ENCODE results near the gene POU3F2. TPM values are rescaled to one million over a fixed set of nuclear protein-coding genes. Genes with fewer than 3 reads are reported as not detected.

Gene POU3F2
- total and polyA plus RNA-seq, 2 donors (not counting 1 experiment from before 2014, with no cell fraction given): not detected

- no peak overlapping the region for H2AFZ ChIP-seq (ENCODE audit: insufficient read depth, low read depth, low read length, poor library complexity, severe bottlenecking)
- Mint-ChIP-seq H3K4me1 (peaks cover 12% of the 10 kb centered on the region), H3K9me3 (ENCODE audit: insufficient read depth) (no peaks in the 10 kb centered on the region), H3K4me3 (no peak overlapping the region), H3K27me3 (peaks cover 71% of the 10 kb centered on the region), H3K27ac (no peak overlapping the region)
- intact Hi-C loops (cut with micrococcal nuclease): no loop called here
- H3K4me2 ChIP-seq (replicated peaks; ENCODE audit: low read depth, low read length, poor library complexity, severe bottlenecking): no peak overlapping the region
- peaks cover 0 to 16% (median 0%) of the 10 kb centered on the region in 3 donors for H3K9me3 ChIP-seq (ENCODE audit: control extremely low read depth in 1 of 3, control insufficient read depth in 2 of 3, insufficient read depth in 1 of 3, low read length in 2 of 3)
- peaks cover 2 to 16% of the 10 kb centered on the region in 2 donors for H3K4me1 ChIP-seq (ENCODE audit: control insufficient read depth in 2 of 2, insufficient read depth in 2 of 2, low read length in 2 of 2)
- no CpG with 5 or more reads among the region's 2 CpGs for WGBS (ENCODE audit: insufficient coverage)
- no peak overlapping the region for H3K9ac ChIP-seq (ENCODE audit: low read length)
- H3K27me3 ChIP-seq (replicated peaks in 1 of 4; ENCODE audit: control extremely low read depth in 1 of 4, control insufficient read depth in 3 of 4, insufficient read depth in 4 of 4, low read length in 3 of 4): peaks cover 5 to 64% (median 53%) of the 10 kb centered on the region in 4 experiments
- no peak overlapping the region for H3K27ac ChIP-seq (ENCODE audit: low read length in 2 of 2)
- H4K20me1 ChIP-seq (ENCODE audit: control insufficient read depth, insufficient read depth, low read length, poor library complexity, severe bottlenecking): no peaks in the 10 kb centered on the region
- DNase-seq (no peak), ATAC-seq (ENCODE audit: low read depth) (no peak)
- H3K4me3 ChIP-seq (ENCODE audit: control extremely low read depth in 1 of 5, extremely low read depth in 1 of 5, insufficient read depth in 1 of 5, low read depth in 2 of 5, low read length in 4 of 5): no peak overlapping the region
- TF ChIP-seq CTCF (IDR thresholded peaks at IDR 0.05): no peak
- TF ChIP-seq EZH2 (IDR thresholded peaks at IDR 0.05; ENCODE audit: borderline replicate concordance, insufficient read depth, low read depth, low read length, poor library complexity, severe bottlenecking): no peak
- no peaks in the 10 kb centered on the region for H3K79me2 ChIP-seq (ENCODE audit: control insufficient read depth, insufficient read depth, low read length)
- POLR2A ChIA-PET: no interaction called here
- no peaks in the 10 kb centered on the region for H3K36me3 ChIP-seq (replicated peaks in 1 of 2; ENCODE audit: control extremely low read depth in 1 of 2, control insufficient read depth in 1 of 2, extremely low read depth in 1 of 2, insufficient read depth in 2 of 2, low read length in 1 of 2)
- CTCF ChIA-PET: interaction anchor here (1.4 kb wide), 1 partner anchor 23 kb away, joined by 3 read pairs; no protein-coding TSS in a partner anchor
These were observed 12.5 kb upstream of the POU3F2 start for GRCh38 chr6:98821756-98822405.

- Histone ChIP-seq H3K9ac (ENCODE audit: low read length) (no peak overlapping the region), H2AFZ (ENCODE audit: insufficient read depth, low read depth, low read length, poor library complexity, severe bottlenecking) (no peak overlapping the region), H3K27me3 (replicated peaks in 1 of 4; ENCODE audit: control extremely low read depth in 1 of 4, control insufficient read depth in 3 of 4, insufficient read depth in 4 of 4, low read length in 3 of 4) (peaks cover 5 to 71% (median 64%) of the 10 kb centered on the region in 4 experiments), H3K79me2 (ENCODE audit: control insufficient read depth, insufficient read depth, low read length) (no peaks in the 10 kb centered on the region), H3K36me3 (replicated peaks in 1 of 2; ENCODE audit: control extremely low read depth in 1 of 2, control insufficient read depth in 1 of 2, extremely low read depth in 1 of 2, insufficient read depth in 2 of 2, low read length in 1 of 2) (no peaks in the 10 kb centered on the region), H3K4me3 (ENCODE audit: control extremely low read depth in 1 of 5, extremely low read depth in 1 of 5, insufficient read depth in 1 of 5, low read depth in 2 of 5, low read length in 4 of 5) (no peak overlapping the region), H3K4me2 (replicated peaks; ENCODE audit: low read depth, low read length, poor library complexity, severe bottlenecking) (peak overlapping the region; percentile 24), H3K4me1 (ENCODE audit: control insufficient read depth in 2 of 2, insufficient read depth in 2 of 2, low read length in 2 of 2) (peaks cover 7 to 28% of the 10 kb centered on the region in 2 donors), H3K27ac (ENCODE audit: low read length in 2 of 2) (no peak overlapping the region), H4K20me1 (ENCODE audit: control insufficient read depth, insufficient read depth, low read length, poor library complexity, severe bottlenecking) (no peaks in the 10 kb centered on the region), H3K9me3 (ENCODE audit: control extremely low read depth in 1 of 3, control insufficient read depth in 2 of 3, insufficient read depth in 1 of 3, low read length in 2 of 3) (peaks cover 0 to 30% (median 0%) of the 10 kb centered on the region in 3 donors)
- Mint-ChIP-seq H3K27me3 (peaks cover 80% of the 10 kb centered on the region), H3K4me3 (peak overlapping the region; percentile 42), H3K27ac (no peak overlapping the region), H3K9me3 (ENCODE audit: insufficient read depth) (no peaks in the 10 kb centered on the region), H3K4me1 (peaks cover 16% of the 10 kb centered on the region)
- no peak for DNase-seq
- TF ChIP-seq EZH2 (IDR thresholded peaks at IDR 0.05; ENCODE audit: borderline replicate concordance, insufficient read depth, low read depth, low read length, poor library complexity, severe bottlenecking) (no peak), CTCF (IDR thresholded peaks at IDR 0.05) (no peak)
- WGBS (ENCODE audit: insufficient coverage): 11% methylated on average over 5 of the region's 12 CpGs
- intact Hi-C loops (cut with micrococcal nuclease): no loop called here
- ATAC-seq (ENCODE audit: low read depth): no peak
- CTCF ChIA-PET: no interaction called here
- POLR2A ChIA-PET: no interaction called here
These were observed 10.8 kb upstream of the POU3F2 start for GRCh38 chr6:98823428-98824161.

All from B cell (primary cell).